ENCODE results near the gene SMARCB1. TPM values are rescaled to one million over a fixed set of nuclear protein-coding genes. Genes with fewer than 3 reads are reported as not detected.

Gene SMARCB1
- total and polyA plus RNA-seq, 2 donors (not counting 3 experiments of a cell fraction or from before 2014, with no cell fraction given) = 113 to 148 TPM

DNA sequence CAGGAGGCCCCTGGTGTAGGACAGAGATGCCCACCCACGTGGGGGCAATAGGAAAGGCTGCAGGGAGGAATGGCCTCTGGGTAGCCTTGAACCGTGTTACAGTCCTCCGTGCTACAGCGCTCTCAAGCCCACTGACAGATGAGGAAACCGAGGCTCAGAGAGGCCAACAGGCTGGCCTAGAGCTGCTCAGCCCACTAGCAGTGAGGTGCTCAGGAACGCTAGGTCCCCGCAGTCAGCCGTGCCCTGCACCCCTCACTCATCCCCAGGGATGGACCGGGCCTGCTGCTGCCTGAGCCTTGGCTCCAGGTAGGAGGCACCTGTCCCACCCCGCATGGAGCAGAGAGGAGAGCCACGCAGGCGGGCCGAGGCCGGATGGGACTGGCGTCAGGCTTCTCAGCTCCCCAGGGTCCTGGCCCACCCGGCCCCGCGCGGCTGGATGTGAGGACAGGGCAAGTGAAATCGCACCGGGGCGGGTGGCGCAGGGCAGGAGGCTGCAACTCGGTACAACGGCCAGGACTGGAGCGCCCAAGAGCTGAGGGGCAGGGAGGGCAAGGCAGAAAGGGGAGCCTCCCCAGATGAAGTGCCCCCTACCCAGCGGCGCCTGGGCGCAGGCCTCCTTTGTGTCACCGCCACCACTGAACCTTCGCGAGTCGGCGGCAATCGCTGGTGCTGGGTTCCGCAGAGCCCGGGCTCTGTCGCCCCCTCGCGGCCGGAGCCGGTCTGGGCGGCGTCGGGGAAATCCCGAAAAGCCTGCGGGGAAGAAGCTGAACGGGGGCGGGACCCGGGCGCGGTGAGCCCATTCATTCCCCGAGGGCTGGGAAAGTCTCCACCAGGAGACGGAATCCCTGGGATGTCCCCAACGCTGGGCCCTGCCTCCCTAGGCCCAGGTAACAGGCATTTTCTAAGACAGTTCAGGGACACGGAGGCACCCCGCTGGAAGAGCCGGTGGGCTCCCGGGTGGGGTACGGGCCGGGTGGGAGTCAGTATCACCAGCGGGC is 62.5 kb downstream of the SMARCB1 start:
- CTCF ChIA-PET = interaction anchor here (0.5 to 2.1 kb wide), 74 partner anchors 8 to 439 kb away, joined by 3 to 71 read pairs (median 4); partner anchors contain the start of genes C22orf15, CHCHD10, DERL3 and MIF

More for the DNA sequence above, 62.5 kb downstream of the SMARCB1 start:
- Histone ChIP-seq H4K20me1 (replicated peaks; ENCODE audit: control insufficient read depth, extremely low read depth, insufficient read depth, low read length) (no peaks in the 10 kb centered on the region), H3K9me3 (replicated peaks; ENCODE audit: control insufficient read depth, insufficient read depth, low read length) (no peaks in the 10 kb centered on the region), H3K4me3 (replicated peaks in 1 of 3; ENCODE audit: insufficient read depth in 1 of 3, low read depth in 1 of 3, low read length in 3 of 3) (no peak overlapping the region), H2AFZ (ENCODE audit: low read depth, low read length) (peak overlapping the region; percentile 81), H3K9me1 (replicated peaks; ENCODE audit: control insufficient read depth, extremely low read depth, insufficient read depth, low read length) (no peaks in the 10 kb centered on the region), H3K4me2 (ENCODE audit: insufficient read depth, low read length) (no peak overlapping the region), H3K36me3 (ENCODE audit: control insufficient read depth in 2 of 2, extremely low read depth in 1 of 2, insufficient read depth in 2 of 2, low read length in 2 of 2) (no peaks in the 10 kb centered on the region), H3K27me3 (ENCODE audit: control insufficient read depth in 2 of 2, insufficient read depth in 2 of 2, low read length in 2 of 2) (no peaks in the 10 kb centered on the region), H3K79me2 (ENCODE audit: control insufficient read depth, insufficient read depth, low read length) (no peaks in the 10 kb centered on the region), H3K27ac (ENCODE audit: insufficient read depth, low read depth, low read length) (no peak overlapping the region), H3K9ac (replicated peaks; ENCODE audit: extremely low read depth, insufficient read depth, low read length) (no peak overlapping the region), H3K4me1 (ENCODE audit: control insufficient read depth, extremely low read depth, insufficient read depth, low read length) (peaks cover 4% of the 10 kb centered on the region)
- dilution Hi-C loops (cut with MboI; ENCODE audit: extremely low pct_ligation_motif_present, low sequenced_read_pairs) = no loop called here
- POLR2A ChIA-PET = no interaction called here
- no TSS peak for BruUV-seq (replicated peaks)
- peak; percentile 74 for DNase-seq (ENCODE audit: low read depth, low spot score)
- FAIRE-seq = peak; percentile 69
- TF ChIP-seq, protein P1, sequence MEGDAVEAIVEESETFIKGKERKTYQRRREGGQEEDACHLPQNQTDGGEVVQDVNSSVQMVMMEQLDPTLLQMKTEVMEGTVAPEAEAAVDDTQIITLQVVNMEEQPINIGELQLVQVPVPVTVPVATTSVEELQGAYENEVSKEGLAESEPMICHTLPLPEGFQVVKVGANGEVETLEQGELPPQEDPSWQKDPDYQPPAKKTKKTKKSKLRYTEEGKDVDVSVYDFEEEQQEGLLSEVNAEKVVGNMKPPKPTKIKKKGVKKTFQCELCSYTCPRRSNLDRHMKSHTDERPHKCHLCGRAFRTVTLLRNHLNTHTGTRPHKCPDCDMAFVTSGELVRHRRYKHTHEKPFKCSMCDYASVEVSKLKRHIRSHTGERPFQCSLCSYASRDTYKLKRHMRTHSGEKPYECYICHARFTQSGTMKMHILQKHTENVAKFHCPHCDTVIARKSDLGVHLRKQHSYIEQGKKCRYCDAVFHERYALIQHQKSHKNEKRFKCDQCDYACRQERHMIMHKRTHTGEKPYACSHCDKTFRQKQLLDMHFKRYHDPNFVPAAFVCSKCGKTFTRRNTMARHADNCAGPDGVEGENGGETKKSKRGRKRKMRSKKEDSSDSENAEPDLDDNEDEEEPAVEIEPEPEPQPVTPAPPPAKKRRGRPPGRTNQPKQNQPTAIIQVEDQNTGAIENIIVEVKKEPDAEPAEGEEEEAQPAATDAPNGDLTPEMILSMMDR (IDR thresholded peaks at IDR 0.05; ENCODE audit: extremely low read depth in 1 of 2, insufficient read depth in 1 of 2, low read depth in 1 of 2, low read length in 2 of 2) = peak; percentile 98 to 99
- TF ChIP-seq, protein P2, sequence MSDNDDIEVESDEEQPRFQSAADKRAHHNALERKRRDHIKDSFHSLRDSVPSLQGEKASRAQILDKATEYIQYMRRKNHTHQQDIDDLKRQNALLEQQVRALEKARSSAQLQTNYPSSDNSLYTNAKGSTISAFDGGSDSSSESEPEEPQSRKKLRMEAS (IDR thresholded peaks at IDR 0.05; ENCODE audit: insufficient read depth, insufficient read length) = no peak
- intact Hi-C loops (cut with micrococcal nuclease) = loop anchor here (5.0 kb wide), 3 partner anchors 132 to 307 kb away; no protein-coding TSS in a partner anchor

All from endothelial cell of umbilical vein (primary cell).